Suprapubic skin (tissue), 4 donors: Measurements from ENCODE around the gene STXBP2. TPM values are rescaled to one million over a fixed set of nuclear protein-coding genes. Genes with fewer than 3 reads are reported as not detected.
A peak's percentile ranks its signal among the peaks of the same experiment; 100 is the strongest.

Experiments
- DNase-seq, 2 donors: peaks; one replicate each; pipeline ENCODE4 v3.0.0-alpha.2; 2019; ENCODE audit warnings: low spot score in 2 of 2
- H3K27ac ChIP-seq: fragments of 200-600 bp; sonication (generic); one replicate; pipeline ENCODE4 v1.5.1; 2019
- H3K27me3 ChIP-seq: fragments of 200-600 bp; sonication (generic); one replicate; pipeline ENCODE4 v1.5.1; 2019
- H3K36me3 ChIP-seq: fragments of 200-600 bp; sonication (generic); one replicate; pipeline ENCODE4 v1.5.1; 2019
- H3K4me1 ChIP-seq: fragments of 200-600 bp; sonication (generic); one replicate; pipeline ENCODE4 v1.5.1; 2019
- H3K4me3 ChIP-seq: fragments of 200-600 bp; sonication (generic); one replicate; pipeline ENCODE4 v1.5.1; 2019; ENCODE audit warnings: mild to moderate bottlenecking
- H3K9me3 ChIP-seq: fragments of 200-600 bp; sonication (generic); one replicate; pipeline ENCODE4 v1.5.1; 2019
- CTCF ChIP-seq, 2 donors: fragments of 200-600 bp in 1 of 2; fragments of 450-650 bp in 1 of 2; sonication (generic) in 1 of 2; IDR thresholded peaks; one replicate each; pipeline ENCODE4 v1.5.1; 2016 to 2019; ENCODE audit warnings: antibody characterized with exemption in 2 of 2, mild to moderate bottlenecking in 1 of 2, moderate library complexity in 1 of 2
- EP300 ChIP-seq: sonication (generic); formaldehyde crosslinking; IDR thresholded peaks from one replicate; pipeline ENCODE4 v1.6.1; 2017; ENCODE audit warnings: antibody characterized with exemption
- POLR2A ChIP-seq, 2 donors: fragments of 450-650 bp; IDR thresholded peaks; one replicate each; pipeline ENCODE4 v1.6.1; 2017; ENCODE audit warnings: antibody characterized with exemption in 2 of 2, mild to moderate bottlenecking in 2 of 2, moderate library complexity in 2 of 2
- POLR2AphosphoS5 ChIP-seq, 3 donors: sonication (generic); formaldehyde crosslinking; IDR thresholded peaks; one replicate each; pipeline ENCODE4 v1.6.1; 2017; ENCODE audit warnings: antibody characterized with exemption in 3 of 3
- WGBS: methylation state at CpG from one replicate; pipeline ENCODE4 v1.1.5; 2018; 5-methylcytosine and 5-hydroxymethylcytosine counted together
- total RNA-seq, 4 donors: library from RNA; depleted of rRNA; stranded (reverse); fragments of >200 nt; gene quantifications; one replicate each; pipeline ENCODE4 v1.1.0, GENCODE V29; 2016

Gene STXBP2
- total RNA-seq, 4 donors from 2014 or later = 41.2 to 88.7 (median 50.9) TPM

- WGBS = 58% methylated on average over 9 of the region's 9 CpGs
- H3K36me3 ChIP-seq = no peaks in the 10 kb centered on the region
- peaks cover 8% of the 10 kb centered on the region for H3K4me1 ChIP-seq
- no peak for DNase-seq
- TF ChIP-seq POLR2A (IDR thresholded peaks at IDR 0.05) (no peak), EP300 (no peak)
- peaks cover 37% of the 10 kb centered on the region for H3K27me3 ChIP-seq
- no peaks in the 10 kb centered on the region for H3K9me3 ChIP-seq
- peak overlapping the region; percentile 56 for H3K4me3 ChIP-seq
- no peak overlapping the region for H3K27ac ChIP-seq
Measured at GRCh38 chr19:7597689-7598088, 39.2 kb upstream of the STXBP2 start.

DNA sequence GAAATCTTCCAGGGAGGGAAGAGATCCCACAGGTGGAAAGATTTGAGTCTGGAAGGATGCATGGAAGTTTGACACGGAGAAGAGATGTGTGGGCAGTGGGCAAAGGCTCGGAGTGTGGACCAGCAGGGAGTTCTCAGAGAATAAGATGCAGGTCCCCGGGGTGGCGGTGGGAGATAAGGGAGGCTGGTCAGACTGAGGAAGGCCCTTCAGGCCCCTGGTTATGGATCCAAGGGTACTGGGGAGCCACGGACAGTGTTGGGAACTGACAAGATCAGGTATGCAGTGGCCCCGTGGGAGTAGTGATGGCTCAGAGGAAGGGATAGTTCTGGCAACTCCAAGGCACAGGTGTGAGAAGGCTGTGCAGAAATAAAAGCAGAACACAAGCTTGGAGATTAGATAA, 38.7 kb upstream of the STXBP2 start:
- WGBS = 64% methylated on average over 6 of the region's 6 CpGs
- Histone ChIP-seq H3K36me3 (no peaks in the 10 kb centered on the region), H3K9me3 (no peaks in the 10 kb centered on the region), H3K4me3 (no peak overlapping the region), H3K4me1 (peaks cover 11% of the 10 kb centered on the region), H3K27me3 (peaks cover 39% of the 10 kb centered on the region), H3K27ac (no peak overlapping the region)
- TF ChIP-seq CTCF (IDR thresholded peaks at IDR 0.05) (no peak), EP300 (no peak), POLR2AphosphoS5 (IDR thresholded peaks at IDR 0.05) (no peak)
- no peak for DNase-seq

DNA sequence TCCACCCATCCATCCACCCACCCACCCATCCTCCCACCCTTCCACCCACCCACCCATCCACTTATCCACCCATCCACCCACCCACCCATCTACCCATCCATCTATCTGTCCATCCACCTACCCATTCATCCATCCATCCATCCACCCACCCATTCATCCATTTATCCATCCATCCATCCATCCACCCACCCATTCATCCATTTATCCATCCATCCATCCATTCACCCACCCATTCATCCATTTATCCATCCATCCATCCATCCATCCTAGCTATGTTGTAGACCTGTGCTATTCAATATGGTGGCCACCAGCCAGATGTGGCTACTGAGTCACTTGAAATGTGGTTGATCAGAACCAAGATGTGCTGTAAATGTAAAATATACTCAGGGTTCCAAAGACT, 36.2 kb upstream of the STXBP2 start:
- no peak for DNase-seq
- Histone ChIP-seq H3K36me3 (peaks cover 3% of the 10 kb centered on the region), H3K4me1 (peaks cover 11% of the 10 kb centered on the region)

DNA sequence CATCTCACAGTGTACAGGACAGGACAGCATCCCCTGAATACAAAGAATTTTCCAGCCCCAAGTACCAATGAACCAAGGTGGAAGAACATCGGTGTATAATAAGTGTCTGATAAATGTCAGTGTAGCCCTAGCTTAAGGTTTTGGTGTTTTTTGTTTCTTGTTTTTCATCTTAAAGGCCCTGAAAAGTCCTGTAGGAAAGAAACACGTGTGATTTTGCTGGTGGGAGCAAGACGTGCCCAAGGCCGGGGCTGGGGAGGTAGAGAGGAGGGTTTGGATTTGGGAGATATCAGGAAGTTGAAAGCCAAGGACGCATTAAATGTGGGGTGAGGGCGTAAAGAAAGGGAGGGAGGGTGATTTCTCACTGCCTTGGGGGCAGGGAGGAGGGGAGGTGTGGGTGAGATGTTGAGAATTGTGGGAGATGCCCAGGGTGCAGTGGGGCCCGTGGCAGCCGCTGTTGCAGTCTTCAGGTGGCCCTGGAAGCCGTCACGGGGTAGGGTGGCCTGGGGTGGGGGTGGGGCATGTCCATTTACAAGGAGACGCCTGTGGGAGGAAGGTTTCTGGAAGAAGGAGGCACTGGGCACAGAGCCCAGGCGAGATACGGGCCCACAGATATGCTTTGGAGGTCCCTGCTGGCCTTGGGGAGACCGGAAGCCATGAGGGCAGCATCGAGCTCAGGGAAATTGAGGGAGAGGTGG, 34.5 kb upstream of the STXBP2 start:
- no peak overlapping the region for H3K4me3 ChIP-seq
- H3K27ac ChIP-seq = no peak overlapping the region
- WGBS = 42% methylated on average over 15 of the region's 15 CpGs

More for the DNA sequence above, 36.2 kb upstream of the STXBP2 start:
- TF ChIP-seq POLR2A (IDR thresholded peaks at IDR 0.05) (no peak), EP300 (no peak), CTCF (IDR thresholded peaks at IDR 0.05) (no peak), POLR2AphosphoS5 (IDR thresholded peaks at IDR 0.05) (no peak)
- no peak overlapping the region for H3K27ac ChIP-seq
- H3K27me3 ChIP-seq = peaks cover 35% of the 10 kb centered on the region
- no peaks in the 10 kb centered on the region for H3K9me3 ChIP-seq
- H3K4me3 ChIP-seq = no peak overlapping the region

DNA sequence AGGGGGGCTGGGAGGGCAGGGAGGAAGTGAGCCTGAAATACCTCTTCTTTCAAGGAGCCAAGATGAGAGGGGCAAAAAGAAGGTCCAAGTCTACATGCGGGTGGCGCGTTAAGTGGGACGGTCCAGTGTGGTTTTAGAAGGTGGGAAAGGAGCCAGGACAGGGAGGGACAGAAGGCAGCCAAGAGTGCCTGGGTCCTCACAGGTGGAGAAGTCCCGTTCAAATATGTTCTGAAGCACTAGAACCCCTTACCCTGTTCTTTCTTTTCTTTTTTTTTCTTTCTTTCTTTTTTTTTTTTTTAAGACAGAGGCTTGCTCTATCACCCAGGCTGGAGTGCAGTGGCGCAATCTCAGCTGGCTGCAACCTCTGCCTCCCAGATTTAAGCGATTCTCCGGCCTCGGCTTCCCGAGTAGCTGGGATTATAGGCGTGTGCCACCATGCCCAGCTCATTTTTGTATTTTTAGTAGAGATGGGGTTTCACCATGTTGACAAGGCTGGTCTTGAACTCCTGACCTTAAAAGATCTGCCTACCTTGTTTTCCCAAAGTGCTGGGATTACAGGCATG, 33.9 kb upstream of the STXBP2 start:
- H3K27me3 ChIP-seq = peaks cover 16% of the 10 kb centered on the region
- no peak for DNase-seq
- TF ChIP-seq POLR2A (IDR thresholded peaks at IDR 0.05) = no peak
- TF ChIP-seq POLR2AphosphoS5 (IDR thresholded peaks at IDR 0.05) = no peak
- no peak for TF ChIP-seq EP300
- TF ChIP-seq CTCF (IDR thresholded peaks at IDR 0.05) = no peak
- no peak overlapping the region for H3K27ac ChIP-seq
- peaks cover 16% of the 10 kb centered on the region for H3K36me3 ChIP-seq
- H3K4me1 ChIP-seq = peaks cover 3% of the 10 kb centered on the region
- no peak overlapping the region for H3K4me3 ChIP-seq
- no peaks in the 10 kb centered on the region for H3K9me3 ChIP-seq
- 57% methylated on average over 11 of the region's 11 CpGs for WGBS

More for the DNA sequence above, 34.5 kb upstream of the STXBP2 start:
- TF ChIP-seq POLR2AphosphoS5 (IDR thresholded peaks at IDR 0.05) = no peak
- TF ChIP-seq CTCF (IDR thresholded peaks at IDR 0.05) = no peak
- no peak for TF ChIP-seq POLR2A (IDR thresholded peaks at IDR 0.05)
- TF ChIP-seq EP300 = no peak
- Histone ChIP-seq H3K4me1 (peaks cover 3% of the 10 kb centered on the region), H3K9me3 (no peaks in the 10 kb centered on the region), H3K36me3 (peaks cover 11% of the 10 kb centered on the region), H3K27me3 (peaks cover 21% of the 10 kb centered on the region)
- DNase-seq = no peak
